Measurements from ENCODE around the gene GTPBP6. TPM values are rescaled to one million over a fixed set of nuclear protein-coding genes. Genes with fewer than 3 reads are reported as not detected.
"Not testable (repeated sequence)": the region's sequence is repeated elsewhere in the genome, so short reads cannot be mapped to it uniquely, and the experiment has no call there.

The GTPBP6 gene
- total RNA-seq, 2 donors from 2014 or later, result 67.7 to 69.0 TPM

- Mint-ChIP-seq H3K4me1 (peaks cover 17% of the 10 kb centered on the region), H3K36me3 (ENCODE audit: low read depth) (no peaks in the 10 kb centered on the region), H3K27ac (no peak overlapping the region), H3K4me3 (no peak overlapping the region), H3K27me3 (no peaks in the 10 kb centered on the region)
- no peak for DNase-seq
- H3K9me3 ChIP-seq (ENCODE audit: control insufficient read depth, low read length, poor library complexity, severe bottlenecking), result no peaks in the 10 kb centered on the region
- no peak for ATAC-seq
Measured at GRCh38 chrX:327660-328126, 9.1 kb upstream of the GTPBP6 start.

- not testable (repeated sequence) for H3K9me3 ChIP-seq (ENCODE audit: control insufficient read depth, low read length, poor library complexity, severe bottlenecking); ATAC-seq; H3K27me3 Mint-ChIP-seq; H3K27ac Mint-ChIP-seq; H3K36me3 Mint-ChIP-seq (ENCODE audit: low read depth); H3K4me3 Mint-ChIP-seq
- H3K4me1 Mint-ChIP-seq, result peaks cover 23% of the 10 kb centered on the region
- peak in 1 of 3 donors; percentile 3 for DNase-seq
Measured at GRCh38 chrX:324664-325063, 6.1 kb upstream of the GTPBP6 start.

GRCh38 chrX:323721-324628, 5.4 kb upstream of the GTPBP6 start:
- peak overlapping the region; percentile 92 for H3K27ac Mint-ChIP-seq
- ATAC-seq, result peak; percentile 16

DNA sequence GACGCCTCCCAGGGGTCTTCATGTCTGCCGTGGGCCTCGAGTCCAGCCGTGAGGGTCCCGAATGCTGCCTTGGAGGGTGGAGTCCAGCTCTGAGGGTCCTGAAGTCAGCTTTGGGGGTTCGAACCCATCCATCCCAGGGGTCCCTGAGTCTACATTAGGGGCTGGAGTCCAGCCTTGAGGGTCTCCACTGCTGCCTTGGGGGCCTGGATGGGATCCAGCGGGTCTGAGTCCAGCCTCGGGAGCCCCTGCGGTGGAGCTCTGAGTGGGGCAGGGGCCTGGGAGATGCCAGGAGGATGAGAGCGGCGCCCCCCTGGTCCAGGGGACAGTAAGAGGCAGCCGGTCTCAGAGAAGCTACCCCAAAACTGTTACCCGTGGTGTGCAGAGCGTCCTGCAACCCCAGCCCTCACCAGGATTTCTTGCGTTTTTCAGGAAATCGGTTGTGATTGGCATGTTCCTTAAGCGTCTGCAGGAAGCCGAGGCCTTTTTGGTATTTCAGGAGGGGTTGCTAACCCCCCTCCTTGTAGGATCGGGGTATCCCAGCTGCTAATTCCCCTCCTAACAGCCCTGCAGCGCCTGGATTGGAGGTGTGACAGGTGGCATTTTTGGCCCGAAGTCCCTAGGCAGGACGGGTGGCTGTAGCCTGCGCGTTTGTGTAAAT, 1.7 kb upstream of the GTPBP6 start:
- H3K9me3 ChIP-seq (ENCODE audit: control insufficient read depth, low read length, poor library complexity, severe bottlenecking), result no peaks in the 10 kb centered on the region
- H3K4me1 Mint-ChIP-seq, result peaks cover 27% of the 10 kb centered on the region
- DNase-seq, result peak in 2 of 3 donors; percentile 7 to 11
- ATAC-seq, result no peak
- peak overlapping the region; percentile 94 for H3K27ac Mint-ChIP-seq
- peak overlapping the region; percentile 86 for H3K4me3 Mint-ChIP-seq
- no peaks in the 10 kb centered on the region for H3K27me3 Mint-ChIP-seq
- no peaks in the 10 kb centered on the region for H3K36me3 Mint-ChIP-seq (ENCODE audit: low read depth)

More at GRCh38 chrX:323721-324628, 5.4 kb upstream of the GTPBP6 start:
- no peaks in the 10 kb centered on the region for H3K9me3 ChIP-seq (ENCODE audit: control insufficient read depth, low read length, poor library complexity, severe bottlenecking)
- peaks cover 21% of the 10 kb centered on the region for H3K4me1 Mint-ChIP-seq
- no peak for DNase-seq
- no peaks in the 10 kb centered on the region for H3K36me3 Mint-ChIP-seq (ENCODE audit: low read depth)
- H3K27me3 Mint-ChIP-seq, result no peaks in the 10 kb centered on the region
- H3K4me3 Mint-ChIP-seq, result peak overlapping the region; percentile 82

GRCh38 chrX:319579-320125, 1.1 kb upstream of the GTPBP6 start:
- Mint-ChIP-seq H3K4me1 (peaks cover 24% of the 10 kb centered on the region), H3K36me3 (ENCODE audit: low read depth) (no peaks in the 10 kb centered on the region), H3K4me3 (peak overlapping the region; percentile 86), H3K27me3 (no peaks in the 10 kb centered on the region), H3K27ac (peak overlapping the region; percentile 94)
- ATAC-seq, result no peak
- no peaks in the 10 kb centered on the region for H3K9me3 ChIP-seq (ENCODE audit: control insufficient read depth, low read length, poor library complexity, severe bottlenecking)
- peak in 1 of 3 donors; percentile 21 for DNase-seq

GRCh38 chrX:318068-318738, 393 bp downstream of the GTPBP6 start:
- no peaks in the 10 kb centered on the region for H3K9me3 ChIP-seq (ENCODE audit: control insufficient read depth, low read length, poor library complexity, severe bottlenecking)
- ATAC-seq (peak; percentile 72), DNase-seq (peak; percentile 96 to 99 (median 97))
- Mint-ChIP-seq H3K27me3 (no peaks in the 10 kb centered on the region), H3K36me3 (ENCODE audit: low read depth) (peaks cover 2% of the 10 kb centered on the region), H3K4me3 (peak overlapping the region; percentile 86), H3K4me1 (peaks cover 19% of the 10 kb centered on the region), H3K27ac (peak overlapping the region; percentile 94)

DNA sequence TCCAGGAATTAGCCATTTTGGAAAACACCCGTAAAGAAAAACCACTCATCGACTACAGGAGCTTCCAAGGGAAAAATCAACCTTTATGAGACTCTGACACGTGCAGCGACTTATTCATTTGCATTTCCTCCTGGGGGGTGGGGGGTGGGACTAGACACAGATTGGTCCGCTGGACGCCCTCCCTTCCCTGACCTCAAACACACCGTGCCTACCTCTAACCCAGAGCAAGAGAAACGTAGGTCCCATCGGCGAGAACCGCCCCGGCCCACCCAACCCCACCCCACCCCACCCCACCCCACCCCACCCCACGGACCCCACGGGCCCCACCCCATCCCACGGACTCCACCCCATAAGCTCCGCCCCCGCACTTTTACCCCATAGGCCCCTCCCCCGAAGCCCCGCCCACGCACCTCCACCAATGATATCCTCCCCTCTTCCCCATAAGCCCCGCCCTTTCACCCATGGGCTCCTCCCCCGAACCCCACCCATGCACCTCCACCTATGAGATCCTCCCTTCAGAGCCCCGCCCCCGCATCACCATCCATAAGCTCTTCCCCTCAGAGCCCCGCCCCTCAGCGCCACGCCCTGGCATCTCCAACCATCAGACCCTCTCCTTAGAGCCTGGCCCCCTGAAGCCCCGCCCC, 1.1 kb downstream of the GTPBP6 start:
- peak overlapping the region; percentile 94 for H3K27ac Mint-ChIP-seq

GRCh38 chrX:316351-317325, 2.0 kb downstream of the GTPBP6 start:
- H3K36me3 Mint-ChIP-seq (ENCODE audit: low read depth), result peaks cover 8% of the 10 kb centered on the region
- no peaks in the 10 kb centered on the region for H3K9me3 ChIP-seq (ENCODE audit: control insufficient read depth, low read length, poor library complexity, severe bottlenecking)
- DNase-seq (no peak), ATAC-seq (no peak)
- no peak overlapping the region for H3K27ac Mint-ChIP-seq
- peaks cover 18% of the 10 kb centered on the region for H3K4me1 Mint-ChIP-seq
- H3K4me3 Mint-ChIP-seq, result peak overlapping the region; percentile 9
- H3K27me3 Mint-ChIP-seq, result no peaks in the 10 kb centered on the region

More for the DNA sequence above, 1.1 kb downstream of the GTPBP6 start:
- no peaks in the 10 kb centered on the region for H3K9me3 ChIP-seq (ENCODE audit: control insufficient read depth, low read length, poor library complexity, severe bottlenecking)
- H3K27me3 Mint-ChIP-seq, result no peaks in the 10 kb centered on the region
- no peak for DNase-seq
- peaks cover 16% of the 10 kb centered on the region for H3K4me1 Mint-ChIP-seq
- H3K4me3 Mint-ChIP-seq, result peak overlapping the region; percentile 86
- ATAC-seq, result no peak
- peaks cover 2% of the 10 kb centered on the region for H3K36me3 Mint-ChIP-seq (ENCODE audit: low read depth)

GRCh38 chrX:314781-315595, 3.6 kb downstream of the GTPBP6 start:
- Mint-ChIP-seq H3K27ac (no peak overlapping the region), H3K27me3 (no peaks in the 10 kb centered on the region), H3K4me3 (no peak overlapping the region), H3K36me3 (ENCODE audit: low read depth) (peaks cover 8% of the 10 kb centered on the region), H3K4me1 (peaks cover 13% of the 10 kb centered on the region)
- ATAC-seq (no peak), DNase-seq (no peak)
- no peaks in the 10 kb centered on the region for H3K9me3 ChIP-seq (ENCODE audit: control insufficient read depth, low read length, poor library complexity, severe bottlenecking)

GRCh38 chrX:314049-314448, 4.5 kb downstream of the GTPBP6 start:
- peaks cover 13% of the 10 kb centered on the region for H3K4me1 Mint-ChIP-seq
- peaks cover 8% of the 10 kb centered on the region for H3K36me3 Mint-ChIP-seq (ENCODE audit: low read depth)
- H3K27me3 Mint-ChIP-seq, result no peaks in the 10 kb centered on the region
- DNase-seq (no peak), ATAC-seq (no peak)
- H3K4me3 Mint-ChIP-seq, result no peak overlapping the region
- no peak overlapping the region for H3K27ac Mint-ChIP-seq
- H3K9me3 ChIP-seq (ENCODE audit: control insufficient read depth, low read length, poor library complexity, severe bottlenecking), result no peaks in the 10 kb centered on the region

DNA sequence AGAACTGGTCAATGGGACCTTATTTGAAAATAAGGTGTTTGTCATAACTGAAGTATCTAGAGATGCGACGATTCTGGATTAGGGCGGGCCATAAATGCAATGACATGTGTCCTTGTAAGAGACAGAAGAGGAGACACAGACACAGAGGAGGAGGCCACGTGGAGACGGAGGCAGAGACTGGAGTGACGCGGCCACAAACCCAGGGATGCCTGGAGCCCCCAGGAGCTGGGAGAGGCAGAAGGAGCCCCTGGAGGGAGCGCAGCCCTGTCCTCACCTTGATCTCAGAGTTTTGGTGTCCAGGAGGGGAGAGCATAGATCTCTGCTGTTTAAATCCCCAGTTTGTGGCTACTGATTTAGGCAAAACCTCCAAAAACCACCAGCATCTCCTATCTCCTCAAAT, 5.0 kb downstream of the GTPBP6 start:
- no peaks in the 10 kb centered on the region for H3K9me3 ChIP-seq (ENCODE audit: control insufficient read depth, low read length, poor library complexity, severe bottlenecking)
- Mint-ChIP-seq H3K4me3 (no peak overlapping the region), H3K36me3 (ENCODE audit: low read depth) (peaks cover 8% of the 10 kb centered on the region), H3K4me1 (peaks cover 13% of the 10 kb centered on the region), H3K27ac (no peak overlapping the region), H3K27me3 (no peaks in the 10 kb centered on the region)
- no peak for DNase-seq
- ATAC-seq, result no peak

Data from T-helper 17 cell (primary cell).